Fibroblast of skin of right quadriceps (primary cell): ENCODE data around the gene CAMSAP1.

Source experiments
- DNase-seq: peaks from one replicate; pipeline ENCODE4 v3.0.0-alpha.2; 2013

Gene CAMSAP1

DNA sequence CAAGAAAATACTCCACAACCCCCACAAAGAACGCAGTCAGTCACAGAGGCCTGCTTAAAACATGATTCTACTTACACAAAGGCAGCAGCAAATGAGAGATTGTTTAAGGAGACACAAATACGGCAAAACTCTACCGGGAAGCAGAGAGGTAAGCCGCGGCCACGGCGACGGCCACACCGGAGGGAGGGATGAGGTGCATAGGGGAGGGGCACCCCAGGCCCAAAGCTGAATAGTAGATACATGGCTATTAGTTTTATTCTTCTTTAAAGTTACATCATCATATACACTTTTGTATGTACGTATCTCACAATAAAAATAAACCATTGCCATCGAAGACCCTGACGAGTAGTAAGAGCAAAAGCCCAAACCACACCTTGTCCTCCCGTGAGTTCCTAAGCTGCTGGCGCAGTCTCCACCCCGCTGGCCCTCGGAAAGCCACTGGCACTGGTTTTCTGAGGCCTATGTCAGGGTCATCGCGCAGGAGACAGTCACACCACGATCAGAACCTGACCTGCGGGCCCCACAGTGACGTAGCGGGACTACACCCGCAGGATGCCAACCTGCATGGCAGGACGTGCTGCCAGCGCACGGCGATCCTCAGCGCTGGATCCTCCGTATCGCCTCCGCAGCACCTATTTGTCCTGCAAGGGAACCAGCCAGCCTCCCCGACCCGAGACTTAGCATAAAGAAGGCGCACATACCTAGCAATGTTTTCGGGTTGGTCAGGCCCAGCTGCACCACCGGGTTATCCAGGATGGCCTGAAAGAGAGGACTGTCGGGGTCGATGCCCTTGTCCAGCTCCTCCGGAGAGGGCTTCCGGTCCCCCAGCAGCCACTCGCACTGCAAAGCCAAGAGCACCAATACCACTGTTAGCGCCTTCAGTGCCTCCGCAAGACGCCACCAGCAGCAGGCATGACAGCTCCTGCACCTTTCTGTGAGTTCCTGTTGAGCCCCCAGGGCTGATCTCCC lies 30.5 kb upstream of the CAMSAP1 start:
- no peak for DNase-seq

DNA sequence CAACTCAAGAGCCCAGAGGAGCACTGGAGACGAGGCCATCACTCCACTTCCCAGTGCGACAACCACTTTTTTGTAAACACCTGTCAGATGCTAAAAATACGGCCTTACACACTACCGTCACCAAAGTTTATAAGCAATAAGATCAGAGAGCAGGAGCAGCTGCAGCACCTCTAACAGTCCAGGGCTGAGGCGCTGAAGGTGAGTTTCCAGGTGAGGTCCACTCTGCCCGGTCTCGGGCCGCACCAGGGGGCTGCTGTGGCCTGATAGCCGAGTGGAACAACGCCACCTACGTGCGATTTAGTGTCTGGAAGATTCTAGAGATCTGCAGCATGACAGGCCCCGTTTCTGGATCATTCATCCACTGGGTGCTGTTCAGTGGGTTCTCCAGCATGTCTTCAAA lies 25.8 kb upstream of the CAMSAP1 start:
- DNase-seq: no peak

DNA sequence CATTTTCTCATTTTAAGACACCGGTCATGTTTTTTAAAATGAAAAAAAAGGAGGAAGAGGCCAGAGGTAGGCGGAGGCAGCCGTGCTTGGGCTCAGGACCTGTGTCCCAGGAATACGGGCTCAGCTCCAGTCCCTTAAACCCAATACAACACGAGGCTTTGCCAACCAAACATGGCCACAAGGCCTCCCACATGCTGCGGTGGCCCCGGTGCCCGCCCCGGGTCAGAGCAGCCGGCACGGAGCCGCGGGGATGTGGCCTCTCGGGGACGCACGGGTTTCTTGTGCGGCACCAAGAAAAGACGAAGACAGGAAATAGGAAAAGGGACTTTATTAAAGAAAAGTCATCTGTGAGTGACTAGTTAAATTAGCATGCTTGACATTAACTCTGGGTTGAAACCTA lies 25.3 kb upstream of the CAMSAP1 start:
- DNase-seq: no peak

DNA sequence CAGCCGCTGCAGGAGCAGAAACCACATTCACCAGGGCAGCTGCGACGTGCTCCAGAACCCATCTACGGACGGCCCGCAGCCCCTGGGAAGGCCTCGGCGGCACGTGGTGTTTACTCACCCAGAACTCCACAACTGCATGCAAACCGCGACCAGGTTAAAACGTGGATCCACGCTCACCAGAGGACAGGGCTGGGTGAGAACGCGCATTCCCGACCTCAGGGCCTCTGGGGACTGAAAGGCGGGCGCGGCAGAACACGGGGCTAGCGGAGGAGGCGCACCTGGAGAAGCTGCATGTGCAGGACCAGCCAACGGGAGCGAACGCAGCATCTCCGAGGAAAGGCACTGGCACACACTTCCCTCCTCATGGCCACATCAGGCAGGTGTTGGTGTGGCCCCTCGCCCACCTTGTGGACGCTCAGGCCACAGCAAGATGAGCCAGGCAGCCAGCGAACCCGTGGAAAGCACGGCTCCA lies 24.0 kb upstream of the CAMSAP1 start:
- no peak for DNase-seq

DNA sequence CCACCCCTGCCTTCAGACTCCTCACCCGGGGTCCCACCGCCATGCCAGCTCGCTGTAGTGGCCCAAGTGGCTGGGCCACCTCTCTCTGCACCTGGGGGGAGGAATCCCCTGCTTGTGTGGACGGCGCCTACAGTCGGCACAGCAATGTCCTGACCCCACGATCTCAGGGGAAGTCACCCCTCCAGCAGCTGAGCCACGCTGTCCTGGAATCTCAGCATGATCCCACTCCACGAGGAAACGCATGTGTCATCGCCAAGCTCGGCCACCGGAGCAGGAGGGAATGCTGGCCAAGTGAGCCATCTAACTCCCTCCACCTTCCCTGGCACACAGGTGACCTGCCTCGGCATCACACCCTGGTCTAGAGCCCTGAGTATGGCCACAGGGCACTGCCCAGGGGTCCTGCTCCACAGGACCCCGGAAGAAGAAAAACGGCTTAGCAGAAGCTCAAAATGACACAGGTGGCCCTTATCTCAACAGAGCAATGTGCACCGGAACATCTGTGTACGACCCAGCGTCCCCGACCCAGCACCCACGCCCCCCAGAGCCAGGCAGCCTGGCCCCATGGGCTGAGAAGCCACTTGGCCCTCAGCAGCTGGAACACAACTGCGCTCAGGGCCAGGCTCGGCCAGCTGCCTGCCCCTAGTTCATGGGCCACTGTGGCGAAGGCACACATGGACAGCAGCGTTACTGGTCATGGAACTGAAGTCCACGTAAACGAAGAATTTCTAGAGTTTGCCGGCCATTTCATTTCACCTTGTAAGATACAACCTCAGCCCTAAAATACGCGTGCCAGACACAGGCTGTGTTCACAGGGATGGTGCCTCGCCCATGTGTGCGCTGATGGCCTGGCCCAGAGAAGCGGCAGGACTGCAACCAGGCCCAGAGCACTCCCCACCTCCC lies 23.4 kb upstream of the CAMSAP1 start:
- no peak for DNase-seq

DNA sequence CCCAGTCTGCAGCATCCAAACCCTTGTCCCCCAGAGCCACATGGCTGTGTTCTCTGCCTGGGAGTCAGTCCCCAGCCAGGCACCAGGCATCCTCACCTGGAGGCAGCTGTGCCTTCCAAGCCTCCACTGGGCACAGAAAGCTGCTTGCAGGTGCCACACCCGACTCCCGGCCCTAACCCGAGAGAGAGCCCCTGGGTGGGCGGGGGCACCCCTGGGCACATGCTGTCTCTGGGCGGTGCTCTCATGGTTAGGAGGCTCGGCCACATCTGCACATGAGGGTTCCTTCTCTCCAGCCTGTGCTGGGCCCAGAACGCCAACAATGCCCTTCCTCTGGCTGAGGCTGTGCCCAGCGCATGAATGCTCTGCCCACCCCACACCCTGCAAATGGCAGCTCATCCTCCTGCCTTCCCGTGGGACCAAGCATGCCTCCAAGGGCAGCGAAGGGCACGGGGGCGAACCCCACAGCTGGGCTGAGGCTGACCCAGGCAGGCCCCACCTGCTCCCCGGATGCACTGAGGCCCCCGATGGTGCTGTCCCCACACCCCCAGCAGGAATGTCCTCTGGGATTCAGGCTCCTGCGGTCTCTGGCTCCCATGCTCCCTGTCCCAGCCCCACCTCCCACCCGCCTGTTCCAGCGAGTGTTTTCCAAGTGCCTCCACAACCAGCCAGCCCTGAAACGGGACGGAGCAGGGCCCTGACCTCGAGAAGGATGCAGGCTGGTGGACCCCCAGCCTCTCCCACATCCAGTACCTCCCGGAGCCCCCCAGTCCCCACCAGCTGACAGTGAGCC lies 22.5 kb upstream of the CAMSAP1 start:
- no peak for DNase-seq

DNA sequence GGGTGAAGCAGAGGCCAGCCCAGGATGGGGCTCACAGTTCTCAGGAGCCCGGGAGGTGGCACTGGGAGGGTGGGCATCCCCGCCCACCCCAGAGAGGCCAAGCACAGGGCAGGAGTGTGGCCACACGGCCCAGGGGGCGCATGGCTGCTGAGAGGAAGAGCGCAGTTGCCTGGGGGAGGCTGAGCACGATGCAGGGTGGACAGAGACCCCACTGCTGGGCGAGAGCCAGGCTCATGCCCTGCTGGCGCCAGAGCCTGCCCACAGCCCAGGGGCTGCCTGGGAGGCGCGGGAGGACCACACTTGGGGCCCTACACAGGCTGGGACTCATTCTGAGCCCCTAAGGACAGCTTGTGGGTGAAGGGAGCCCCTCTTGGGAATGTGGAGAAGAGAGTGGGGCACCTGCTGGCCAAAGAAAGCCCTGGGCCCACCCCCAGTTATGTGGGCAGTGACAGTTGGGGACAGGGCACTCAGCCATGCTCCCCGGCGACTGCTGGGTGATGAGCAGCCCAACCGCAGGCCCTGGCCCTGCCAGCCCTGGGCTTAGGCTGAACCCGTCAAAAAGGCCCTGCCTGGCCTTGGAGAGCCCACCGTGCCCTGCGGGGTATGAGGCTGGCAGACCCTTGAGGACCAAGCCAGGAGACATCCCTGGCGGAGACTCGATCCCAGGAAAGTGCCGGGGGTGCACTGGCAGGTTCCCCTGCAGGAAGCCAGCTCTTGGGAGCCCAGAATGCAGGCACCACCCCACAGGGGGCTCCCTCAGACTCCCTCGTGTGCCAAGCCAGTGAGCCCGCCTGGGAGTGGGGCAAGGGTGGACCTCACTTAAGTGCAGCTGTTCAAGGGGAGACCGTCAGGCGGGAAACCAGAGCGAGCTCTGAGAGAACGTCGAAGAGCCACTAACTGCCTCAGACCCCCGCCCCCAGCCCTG lies 21.6 kb upstream of the CAMSAP1 start:
- DNase-seq: no peak

DNA sequence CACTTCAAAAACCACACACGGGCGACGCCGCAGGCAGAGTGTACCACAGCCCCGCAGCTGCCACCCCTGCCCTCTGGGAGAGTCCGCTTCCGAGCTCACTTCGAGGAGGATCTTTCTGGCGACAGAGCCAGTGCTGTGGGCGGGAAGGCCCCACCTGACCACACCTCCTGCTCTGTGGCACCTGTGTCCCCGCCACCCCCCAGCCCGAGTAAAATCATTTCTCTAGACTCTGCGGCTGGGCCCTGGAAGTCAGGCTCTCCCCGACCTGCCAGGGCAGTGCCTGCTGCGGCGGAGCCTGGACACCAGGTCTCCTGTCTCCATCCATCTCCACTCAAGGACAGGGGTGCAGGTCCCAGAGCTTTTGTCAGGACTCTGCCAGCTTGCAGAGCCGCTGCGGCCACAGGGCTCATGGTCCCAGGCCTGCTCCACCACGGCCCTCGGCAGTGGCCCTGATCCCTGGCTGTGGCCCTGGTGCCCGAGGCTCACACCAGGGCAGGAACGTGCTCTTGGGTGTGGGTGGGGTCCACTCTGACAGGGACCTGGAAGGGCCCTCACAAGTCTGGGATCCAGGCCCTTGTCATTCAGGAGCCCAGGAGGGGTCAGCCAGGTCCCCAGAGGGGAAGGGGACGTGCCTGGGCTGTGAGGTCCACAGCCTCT lies 20.9 kb upstream of the CAMSAP1 start:
- no peak for DNase-seq

DNA sequence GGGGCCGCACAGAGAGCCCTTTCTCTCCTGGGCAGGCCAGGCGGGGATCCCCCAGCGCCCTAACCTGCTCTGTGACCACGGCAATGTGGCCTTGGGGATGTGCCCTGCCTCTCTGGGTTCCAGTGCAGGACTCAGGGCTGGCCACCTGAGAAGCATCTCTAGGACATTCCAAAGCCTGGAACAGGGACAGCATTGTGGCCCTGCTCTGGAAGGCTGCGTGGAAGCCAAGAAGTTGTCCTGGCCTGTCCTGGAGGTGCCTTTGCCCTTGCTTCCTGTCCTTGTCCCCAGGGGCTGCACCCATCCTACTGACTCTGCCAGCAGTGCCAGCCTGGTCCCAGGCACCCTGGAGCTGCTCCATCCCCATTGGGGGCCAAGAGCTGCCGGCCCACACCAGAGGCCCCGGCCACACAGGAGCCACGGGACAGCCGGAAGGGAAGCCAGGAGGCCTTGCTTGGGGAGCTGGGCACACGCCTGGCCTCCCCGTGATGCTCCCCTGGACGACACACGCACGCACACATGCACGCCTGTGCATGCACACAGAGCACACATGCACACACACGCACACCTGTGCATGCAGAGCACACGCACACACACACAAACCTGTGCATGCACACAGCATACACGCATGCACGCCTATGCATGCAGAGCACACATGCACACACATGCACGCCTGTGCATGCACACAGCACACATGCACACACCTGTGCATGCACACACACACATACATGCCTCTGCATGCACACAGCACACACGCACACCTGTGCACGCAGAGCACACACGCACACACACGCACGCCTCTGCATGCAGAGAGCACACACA lies 20.1 kb upstream of the CAMSAP1 start:
- no peak for DNase-seq

DNA sequence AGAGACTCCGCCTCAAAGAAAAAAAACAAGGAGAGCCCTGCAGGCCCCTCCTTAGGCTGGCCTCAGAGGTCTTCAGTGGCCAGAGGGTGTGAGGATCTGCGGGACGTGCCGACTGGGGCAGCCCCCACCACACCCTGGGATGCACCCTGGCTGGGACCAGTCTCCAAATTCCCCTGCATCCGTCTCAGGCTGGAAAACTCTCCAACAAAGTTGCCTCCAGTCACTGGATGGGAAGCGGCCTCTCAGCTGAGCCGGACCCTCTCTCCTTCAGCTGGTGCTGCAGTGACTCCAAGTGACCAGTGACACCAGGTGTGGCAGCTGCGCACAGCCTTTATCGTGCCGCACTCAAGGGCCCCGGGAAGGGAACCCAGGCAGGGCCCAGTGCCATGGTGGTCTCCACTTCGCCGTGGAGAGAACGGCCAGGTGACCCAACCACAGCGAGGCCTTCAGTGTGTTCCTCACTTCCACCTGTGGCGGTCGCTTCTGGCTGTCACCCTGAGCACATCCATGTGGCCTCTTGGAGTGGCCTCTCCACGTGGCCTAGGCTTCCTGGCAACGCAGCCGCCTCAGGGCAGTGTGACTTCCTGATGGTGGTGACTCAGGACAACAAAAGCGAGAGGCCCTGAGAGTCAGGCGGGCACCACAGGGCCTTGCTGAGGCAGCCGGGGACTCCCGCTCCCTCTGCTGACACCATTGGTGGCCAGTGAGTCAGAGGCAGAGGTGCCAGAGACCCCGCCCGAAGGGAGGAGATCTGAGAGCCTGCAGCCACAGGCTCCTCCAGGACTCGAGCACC lies 19.3 kb upstream of the CAMSAP1 start:
- peak; percentile 47 for DNase-seq

DNA sequence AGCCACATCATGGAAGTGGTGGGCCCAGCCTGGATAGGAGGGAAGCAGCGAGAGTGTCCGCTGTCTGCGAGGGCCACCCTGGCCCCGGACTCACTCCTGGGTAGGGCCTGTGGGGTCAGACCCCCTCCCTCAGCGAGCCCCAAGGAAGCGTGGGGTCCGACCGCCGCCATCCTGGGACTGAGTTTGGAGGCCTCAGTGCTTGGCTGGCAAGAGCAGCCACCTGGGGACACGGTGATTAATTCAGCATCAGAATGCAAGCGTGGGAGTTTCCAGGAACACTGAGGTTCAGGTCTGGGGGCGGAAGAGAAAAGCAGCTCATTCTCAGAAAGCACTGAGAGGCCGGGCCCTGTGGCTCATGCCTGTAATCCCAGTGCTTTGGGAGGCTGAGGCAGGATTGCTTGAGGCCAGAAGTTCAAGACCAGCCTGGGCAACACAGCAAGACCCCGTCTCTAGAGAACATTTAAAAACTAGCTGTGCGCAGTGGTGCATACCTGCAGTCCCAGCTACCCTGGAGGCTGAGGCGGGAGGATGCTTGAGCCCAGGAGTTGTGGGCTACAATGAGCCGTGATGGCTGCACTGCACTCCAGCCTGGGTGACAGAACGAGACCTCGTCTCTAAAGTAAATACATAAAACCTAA lies 18.3 kb upstream of the CAMSAP1 start:
- no peak for DNase-seq

DNA sequence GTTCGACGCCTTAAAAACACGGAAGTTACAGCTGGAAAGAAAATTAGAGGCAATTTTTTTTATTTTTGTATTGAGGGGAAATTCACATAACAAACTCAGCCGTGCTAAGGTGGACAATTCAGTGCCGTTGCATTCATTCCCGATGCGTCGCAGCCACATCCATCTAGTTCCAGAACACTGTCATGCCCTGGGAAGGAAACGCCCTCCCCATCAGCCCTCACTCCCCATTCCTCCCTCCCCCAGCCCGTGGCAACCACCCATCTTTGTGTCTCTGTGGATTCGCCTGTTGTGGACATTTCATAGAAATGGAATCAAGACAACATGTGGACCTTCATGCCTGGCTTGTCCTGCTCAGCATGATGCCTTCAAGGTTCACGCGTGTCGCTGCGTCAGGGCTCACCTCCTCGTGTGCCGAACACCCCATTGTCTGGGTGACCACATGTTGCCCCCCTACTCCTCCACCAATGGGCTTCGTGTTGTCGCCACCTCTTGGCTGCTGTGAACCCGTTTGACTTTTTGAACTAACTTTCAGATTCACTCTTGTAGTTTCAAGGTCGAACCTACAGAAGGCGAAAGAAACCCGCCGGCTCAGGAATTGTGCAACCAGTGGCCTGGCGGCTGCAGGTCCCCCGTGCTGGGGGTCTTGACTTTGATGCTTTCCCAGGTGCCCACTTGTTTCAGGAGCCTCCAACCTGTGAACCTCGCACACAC lies 17.4 kb upstream of the CAMSAP1 start:
- no peak for DNase-seq

DNA sequence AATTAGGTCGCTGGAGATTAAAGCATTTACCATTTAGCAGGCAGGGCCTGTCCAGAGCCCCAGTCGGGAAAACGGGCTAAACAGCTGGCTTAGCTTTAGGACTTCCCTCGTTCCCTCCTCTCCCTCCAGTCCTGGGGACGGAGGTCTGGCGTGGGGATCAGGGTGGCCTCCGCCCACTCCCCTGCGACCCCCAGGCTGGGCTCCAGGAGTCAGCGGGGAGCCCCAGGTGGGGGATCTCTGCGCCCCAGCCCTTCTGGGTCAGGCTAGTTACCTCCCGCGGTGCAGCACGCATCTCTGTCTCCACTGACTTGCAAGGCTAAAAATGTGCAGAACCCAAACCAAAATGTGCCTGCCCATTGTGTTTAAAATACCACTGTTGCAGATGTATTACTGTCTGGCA lies 16.2 kb upstream of the CAMSAP1 start:
- DNase-seq: no peak

DNA sequence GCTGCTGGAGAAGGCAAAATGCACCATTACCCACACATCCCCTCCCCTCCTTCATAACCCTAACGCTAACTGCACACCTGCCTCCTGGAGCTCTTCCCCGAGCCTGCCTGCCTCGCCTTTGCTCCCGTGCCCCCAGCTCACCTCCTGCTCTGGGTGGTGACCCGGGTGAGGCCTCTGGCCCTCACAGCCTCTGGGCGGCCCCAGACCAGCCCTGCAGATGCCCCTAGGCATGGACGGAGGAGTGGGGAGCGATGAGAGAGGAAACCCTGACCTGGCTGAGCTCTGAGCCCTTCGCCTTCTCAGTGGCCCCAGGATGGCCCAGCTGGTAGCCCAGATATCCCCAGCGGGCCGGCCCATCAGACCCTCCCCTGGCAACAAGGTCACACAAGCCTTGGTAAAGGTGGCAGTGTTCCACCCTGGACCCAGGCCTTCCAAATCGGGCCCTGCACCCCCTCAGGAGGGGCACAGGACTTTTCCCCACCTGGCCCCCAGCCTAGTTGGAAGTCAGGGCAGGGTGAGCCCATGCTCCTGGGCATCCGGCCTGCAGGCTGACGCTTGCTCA lies 14.5 kb upstream of the CAMSAP1 start:
- no peak for DNase-seq

DNA sequence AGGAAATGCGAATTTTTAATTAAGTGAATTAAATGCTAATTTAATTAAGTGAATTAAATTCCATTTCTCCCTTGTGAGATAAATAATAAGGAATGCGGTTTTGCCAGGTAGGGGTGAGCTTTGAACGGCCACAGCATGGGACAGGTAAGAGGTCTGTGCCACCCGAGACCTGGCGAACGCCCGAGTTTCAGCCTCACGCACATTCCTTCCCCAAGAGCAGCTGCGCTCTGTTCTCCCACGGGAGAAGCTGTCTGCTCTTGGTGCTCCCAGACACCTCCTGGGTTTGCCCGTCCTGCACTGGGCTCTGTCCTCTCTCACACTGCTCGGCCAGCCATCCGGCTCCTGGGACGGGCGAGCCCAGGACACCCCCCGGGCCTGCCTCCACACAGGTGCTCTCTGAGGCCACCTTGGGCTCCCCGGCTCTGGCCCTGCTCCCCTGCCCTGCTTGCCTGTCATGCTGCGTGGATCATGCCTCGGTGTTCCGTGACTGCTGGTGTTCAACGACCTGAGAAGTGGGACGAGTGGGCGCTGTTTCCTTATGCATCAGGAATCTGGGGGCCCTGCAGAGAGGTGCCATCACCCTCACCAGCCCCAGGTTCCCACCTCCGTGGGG lies 13.7 kb upstream of the CAMSAP1 start:
- no peak for DNase-seq

DNA sequence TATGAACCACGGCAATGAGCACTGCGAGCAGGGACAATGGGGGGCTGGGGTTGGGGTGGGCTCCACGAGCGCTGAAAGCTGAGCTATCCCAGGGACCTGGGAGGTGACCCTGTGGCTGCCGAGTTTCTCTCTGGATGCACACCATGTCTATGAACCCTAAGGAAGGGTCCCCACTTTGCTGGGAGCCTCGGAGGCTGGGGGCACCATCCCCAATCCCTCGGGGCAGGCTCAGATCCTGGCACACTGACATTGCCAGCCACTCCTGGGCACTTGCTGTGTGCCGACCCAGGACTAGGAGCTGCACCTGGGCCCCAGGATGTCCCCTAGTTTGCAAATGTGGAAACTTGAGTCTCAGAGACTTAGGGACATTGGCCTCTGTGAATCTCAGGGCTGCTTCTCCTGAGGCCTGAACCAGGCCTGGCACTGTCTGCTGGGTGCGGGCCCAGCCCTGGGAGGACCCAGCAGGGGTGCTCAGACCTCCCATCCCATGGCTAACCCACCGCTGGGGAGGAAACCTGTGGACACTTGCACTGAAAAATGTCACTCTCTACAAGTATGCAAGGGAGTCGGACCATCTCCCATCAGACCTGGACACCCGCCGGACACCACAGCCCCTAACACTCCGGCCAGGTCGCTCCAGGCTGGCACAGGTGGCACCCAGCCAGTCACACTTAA lies 13.0 kb upstream of the CAMSAP1 start:
- DNase-seq: no peak
